NCI-H1092 treated with DMSO at 0.1 percent for 48 hours (cell line): ENCODE results near the gene PARP15.
"Not testable (repeated sequence)": the region's sequence is repeated elsewhere in the genome, so short reads cannot be mapped to it uniquely, and the experiment has no call there.

Experiments used
- DNase-seq: peaks from one replicate; lab custom pipeline; 2025; lab: John Stamatoyannopoulos, UW

Gene PARP15

DNA sequence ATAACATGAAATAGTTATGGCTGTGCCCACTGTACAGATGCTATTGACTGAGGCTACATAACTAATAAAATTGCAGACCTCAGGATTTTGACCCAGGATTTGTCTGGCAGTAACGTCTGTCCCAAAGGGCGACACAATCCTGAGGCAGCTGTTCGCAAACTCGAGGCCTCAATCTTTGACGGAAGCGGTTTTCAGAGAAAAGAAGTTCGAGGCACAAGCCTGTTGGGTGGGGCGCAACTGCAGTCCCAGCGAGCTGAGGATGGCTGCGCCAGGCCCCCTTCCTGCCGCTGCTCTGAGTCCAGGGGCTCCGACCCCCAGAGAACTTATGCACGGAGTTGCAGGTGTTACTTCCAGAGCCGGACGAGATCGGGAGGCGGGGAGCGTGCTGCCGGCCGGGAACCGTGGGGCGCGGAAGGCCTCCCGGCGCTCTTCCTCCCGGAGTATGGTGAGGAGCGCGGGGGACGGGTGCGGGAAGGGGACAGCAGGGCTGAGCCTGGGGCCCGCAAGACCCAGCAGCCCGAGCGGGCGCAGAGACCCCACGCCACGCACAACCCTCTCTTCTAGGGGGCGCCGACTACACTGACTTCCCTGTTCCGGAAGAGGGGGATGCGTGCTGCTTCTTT, at the start of gene PARP15:
Gene PARP15 (plus strand): TSS at position 242 of the 623 bp plus-strand sequence. CDS start 18 bp downstream, at position 260.
- no peak for DNase-seq

DNA sequence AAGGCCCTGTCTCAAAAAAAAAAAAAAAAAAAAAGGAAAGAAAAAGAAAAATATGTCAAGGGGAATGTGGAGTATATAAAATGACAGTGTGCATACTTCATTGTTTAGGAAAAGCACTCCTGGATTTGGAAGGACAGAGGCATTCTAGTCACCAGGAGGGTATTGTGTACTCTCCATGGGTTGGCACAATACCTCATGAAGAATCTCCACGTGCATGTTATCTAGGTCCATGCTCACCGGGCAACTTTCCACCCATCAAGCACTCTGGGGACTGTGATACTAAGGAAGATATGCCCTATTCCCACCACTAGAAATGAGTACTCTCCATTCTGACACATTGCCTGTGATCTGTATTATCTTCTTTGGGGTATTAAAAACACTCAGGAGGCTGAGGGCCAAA, 47.3 kb upstream of the PARP15 start:
- no peak for DNase-seq

DNA sequence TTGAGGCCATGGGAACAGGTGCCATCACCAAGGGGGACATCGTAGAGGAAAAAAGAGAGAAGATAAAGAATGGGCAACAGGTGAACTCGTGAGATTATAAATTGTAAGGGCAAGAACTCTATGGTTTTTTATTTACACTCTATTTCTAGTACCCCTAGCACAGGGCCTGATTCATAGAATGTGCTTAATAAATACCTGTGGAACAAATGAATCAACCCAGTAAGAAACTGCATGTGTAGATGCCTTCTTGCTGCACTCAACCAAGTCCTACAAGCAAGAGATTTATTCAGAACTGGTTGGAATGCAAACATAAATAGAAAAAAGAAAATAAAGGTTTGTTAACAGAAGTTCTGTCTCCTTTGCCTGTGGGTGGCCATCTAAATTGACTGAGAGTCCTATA, 44.0 kb upstream of the PARP15 start:
- DNase-seq: no peak

DNA sequence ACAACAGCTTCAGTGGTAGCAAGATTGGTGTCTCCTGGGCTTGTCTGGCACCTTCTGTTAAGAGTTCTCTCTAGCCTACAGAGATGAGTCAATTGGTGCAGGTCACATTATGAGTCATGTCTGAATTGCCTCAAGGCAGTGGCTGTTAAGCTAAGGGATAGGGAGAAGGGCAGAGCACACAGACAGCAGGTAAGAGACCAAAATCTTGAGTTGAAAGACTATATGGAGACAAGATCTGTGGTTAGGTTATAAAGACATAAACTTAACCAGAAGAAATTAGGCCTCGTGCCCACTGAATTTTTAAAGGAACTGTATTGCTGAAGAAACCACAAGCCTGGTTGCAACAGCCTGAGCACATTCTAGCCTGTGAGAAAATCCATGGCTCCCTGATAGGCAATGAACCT, 43.5 kb upstream of the PARP15 start:
- DNase-seq: no peak

DNA sequence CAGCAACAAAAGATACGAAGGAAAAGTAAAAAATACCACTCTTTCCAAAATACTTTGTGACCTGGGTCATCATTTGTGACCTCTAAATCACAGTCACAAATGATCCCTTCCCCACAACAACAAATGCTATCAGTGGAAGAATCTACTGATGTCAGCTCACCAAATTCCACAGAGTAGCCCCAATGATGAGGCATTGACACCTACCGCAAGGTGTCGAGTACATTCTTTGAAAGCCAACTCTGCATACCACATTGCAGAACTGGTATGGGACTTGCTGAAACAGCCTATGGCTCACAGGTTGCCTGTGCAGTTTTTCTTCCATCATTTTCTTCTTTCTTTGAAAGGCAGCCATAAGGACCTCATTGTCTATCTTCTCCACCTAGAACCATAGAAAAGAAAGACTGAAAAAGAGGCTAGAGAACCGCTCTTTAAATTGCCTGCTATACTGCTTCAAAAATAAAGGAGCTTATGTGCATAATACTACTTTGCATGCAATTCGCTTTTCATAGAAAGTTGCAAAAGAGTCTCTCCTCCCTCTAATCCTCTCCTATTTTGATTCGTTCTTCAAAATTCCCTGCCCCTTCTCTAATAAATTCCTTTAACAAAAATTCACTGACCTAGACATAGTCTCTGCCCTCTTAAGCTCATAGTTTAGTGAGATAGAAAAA, 41.4 kb upstream of the PARP15 start:
- DNase-seq: no peak

DNA sequence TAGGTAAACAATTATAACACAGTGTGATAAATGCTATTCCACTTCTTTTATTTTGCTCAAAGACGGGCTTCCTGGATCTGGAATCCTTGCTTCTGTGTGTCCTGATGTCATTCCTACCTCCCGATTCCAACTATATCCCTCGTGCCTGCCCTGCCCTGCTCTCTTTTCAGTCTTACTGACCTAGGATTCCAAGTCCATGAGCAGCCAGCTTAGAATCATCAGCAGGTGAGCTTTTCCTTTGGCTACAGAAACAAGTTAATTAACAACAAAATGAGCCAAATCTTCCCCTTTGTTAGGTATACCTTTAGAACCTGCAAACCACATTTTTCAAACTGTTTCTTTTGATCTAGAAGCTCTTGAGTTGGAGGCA, 40.8 kb upstream of the PARP15 start:
- no peak for DNase-seq

DNA sequence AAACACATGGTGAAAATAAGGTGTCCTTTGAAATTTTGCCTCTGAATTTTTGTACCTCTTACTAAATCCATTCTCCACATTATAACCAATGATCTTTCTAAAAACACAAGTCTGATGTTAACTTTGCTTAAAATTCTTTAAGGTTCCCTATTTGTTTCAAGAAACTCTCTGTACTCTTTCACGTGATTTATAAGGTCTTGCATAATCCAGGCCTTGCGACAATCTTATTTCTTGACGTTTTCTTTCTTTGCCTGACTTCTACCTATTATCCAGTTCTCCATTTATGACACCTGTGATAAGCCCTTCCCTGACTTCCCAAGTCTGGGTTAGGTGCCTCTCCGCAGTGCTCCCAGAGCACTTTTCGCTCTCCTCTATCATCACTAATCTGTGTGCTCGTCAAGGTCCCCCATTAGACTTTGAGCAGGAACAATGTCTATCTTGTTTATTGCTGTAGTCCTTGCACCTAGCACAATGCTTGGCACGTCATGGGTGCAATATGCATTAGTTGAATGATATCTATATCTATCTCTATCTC, 38.4 kb upstream of the PARP15 start:
- DNase-seq: no peak

DNA sequence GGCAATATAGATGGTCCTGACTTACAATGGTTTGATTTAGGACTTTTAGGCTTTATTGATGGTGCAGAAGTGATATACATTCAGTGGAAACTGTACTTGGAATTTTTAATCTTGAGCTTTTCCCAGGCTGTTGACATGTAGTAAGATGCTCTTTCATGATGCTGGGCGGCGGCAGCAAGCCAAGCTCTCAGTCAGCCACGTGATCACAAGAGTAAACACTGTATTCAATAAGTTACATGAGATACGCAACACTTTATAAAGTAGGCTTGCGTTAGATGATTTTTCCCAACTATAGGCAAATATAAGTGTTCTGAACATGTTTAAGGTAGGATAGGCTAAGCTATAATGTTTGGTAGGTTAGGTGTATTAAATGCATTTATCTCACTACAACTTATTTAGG, 31.3 kb upstream of the PARP15 start:
- no peak for DNase-seq

DNA sequence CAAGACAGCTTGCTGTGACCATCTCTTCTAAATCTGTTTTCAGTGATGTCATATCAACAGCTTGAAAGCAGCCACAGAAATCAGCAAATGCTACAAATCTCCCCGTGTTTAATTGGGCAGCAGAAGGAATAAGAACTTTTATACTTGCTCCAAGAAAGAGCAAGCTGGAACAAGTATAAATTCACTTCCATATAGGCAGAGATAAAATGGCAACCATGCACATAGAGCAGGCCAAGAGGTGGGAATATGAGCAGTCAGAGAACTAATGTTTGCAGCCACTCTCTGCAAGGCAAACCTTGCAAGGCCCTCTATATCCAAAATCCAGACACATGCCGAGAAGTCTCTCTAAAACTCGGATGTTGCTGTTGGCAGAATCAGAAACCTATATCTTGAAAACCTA, 29.4 kb upstream of the PARP15 start:
- DNase-seq: no peak

DNA sequence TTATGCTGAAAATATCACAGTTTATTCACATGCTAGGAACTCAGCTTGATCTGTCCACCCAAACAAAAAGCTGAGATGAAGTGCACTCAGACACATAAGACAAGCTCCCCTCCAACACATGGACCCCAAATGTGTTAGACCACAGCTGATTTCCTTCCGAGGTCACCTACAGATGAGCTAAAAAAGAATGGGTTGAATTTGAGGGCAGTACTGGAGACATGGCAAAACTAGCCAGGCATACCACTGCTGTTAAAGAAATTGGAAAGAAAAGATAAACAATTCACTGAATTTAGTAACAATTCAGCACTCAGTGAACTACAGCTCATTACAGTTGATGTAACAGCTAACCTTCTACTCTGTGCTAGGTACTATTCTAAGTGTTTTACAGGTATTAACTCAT, 28.8 kb upstream of the PARP15 start:
- no peak for DNase-seq

DNA sequence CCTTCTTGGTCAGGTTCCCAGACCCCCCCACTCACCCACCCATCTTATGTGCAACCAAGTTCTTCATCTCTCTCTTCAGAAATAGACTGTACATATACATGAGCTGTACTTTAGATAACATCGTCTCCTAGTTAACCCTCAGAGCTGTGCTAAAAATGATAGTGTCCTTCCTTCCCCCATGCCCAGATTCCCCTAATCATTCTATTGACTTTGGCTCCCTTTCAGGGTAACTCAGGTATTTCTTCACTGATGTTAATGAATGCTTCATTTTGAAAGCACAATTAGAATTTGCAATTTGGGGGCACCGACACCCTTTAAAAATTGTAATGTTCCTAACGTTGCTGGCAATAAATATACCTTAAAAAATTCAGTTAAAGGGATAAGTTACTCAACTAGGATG, 24.3 kb upstream of the PARP15 start:
- no peak for DNase-seq

DNA sequence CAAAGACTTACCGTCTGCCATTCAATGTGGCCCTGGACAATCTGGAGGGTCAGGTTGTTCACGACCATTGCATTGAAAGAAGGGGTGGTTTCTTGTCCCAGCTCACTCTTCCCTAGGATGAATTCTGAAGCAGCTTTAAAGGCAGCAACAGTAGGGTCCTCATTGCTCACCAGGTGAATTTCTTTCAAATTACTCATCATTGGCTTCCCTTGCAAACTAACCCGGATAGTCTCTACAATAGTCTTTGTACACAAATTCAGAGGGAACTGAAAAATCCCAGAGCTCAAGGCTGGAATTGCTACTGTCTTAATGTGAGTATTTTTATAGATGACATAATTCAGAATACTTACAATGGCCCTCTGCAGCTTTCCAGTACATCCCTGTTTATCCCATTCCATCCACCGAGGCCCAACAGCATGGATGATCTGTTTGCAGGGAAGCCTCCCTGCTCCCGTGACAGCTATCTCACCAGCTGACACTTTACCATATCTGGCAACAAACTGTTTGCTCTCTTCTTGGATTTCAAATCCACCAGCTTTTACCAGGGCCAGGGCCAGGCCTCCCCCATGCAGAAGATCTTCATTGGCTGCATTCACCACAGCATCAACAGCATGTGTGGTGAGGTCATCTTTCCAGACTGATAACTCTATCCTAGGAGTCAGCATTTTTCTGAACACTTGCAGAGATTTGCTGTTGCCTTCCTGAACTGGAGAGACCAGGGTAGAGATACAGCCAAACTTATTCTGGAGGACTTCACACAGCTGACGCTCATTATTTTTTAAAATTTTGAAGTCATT, 22.0 kb upstream of the PARP15 start:
- DNase-seq: no peak

DNA sequence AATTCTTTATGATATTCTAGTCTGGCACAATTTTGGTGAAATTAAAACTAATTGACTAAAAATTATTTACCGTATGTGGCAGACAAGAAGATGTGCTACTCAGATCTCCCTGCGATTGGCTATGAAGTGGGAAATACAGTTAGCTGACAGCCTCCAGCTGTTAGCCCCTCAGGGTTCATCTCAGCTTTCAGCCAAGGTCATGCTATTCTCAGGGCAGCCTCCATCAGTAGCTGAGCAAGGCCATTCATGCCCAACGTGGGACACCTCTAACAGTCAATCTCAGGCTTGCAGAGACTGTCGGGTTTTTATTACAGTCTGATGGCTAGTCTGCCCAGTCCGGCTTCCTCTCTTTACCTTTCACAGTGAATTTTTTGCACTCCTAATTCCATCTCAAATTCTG, 20.1 kb upstream of the PARP15 start:
- no peak for DNase-seq

DNA sequence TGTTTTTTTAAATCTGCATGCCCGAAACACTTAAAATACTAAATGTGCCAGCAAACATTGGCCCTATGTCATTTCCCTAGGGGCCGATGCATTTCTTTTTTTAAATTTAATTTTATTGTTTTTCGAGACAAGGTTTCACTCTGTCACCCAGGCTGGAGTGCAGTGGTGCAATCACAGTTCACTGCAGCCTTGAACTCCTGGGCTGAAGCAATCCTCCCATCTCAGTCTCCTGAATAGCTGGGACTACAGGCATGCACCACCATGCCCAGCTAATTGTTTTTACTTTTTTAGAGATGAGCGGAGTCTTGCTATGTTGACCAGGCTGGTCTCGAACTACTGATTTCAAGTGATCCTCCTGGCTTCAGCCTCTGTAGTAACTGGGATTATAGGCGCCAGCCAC, 18.8 kb upstream of the PARP15 start:
- DNase-seq: no peak

DNA sequence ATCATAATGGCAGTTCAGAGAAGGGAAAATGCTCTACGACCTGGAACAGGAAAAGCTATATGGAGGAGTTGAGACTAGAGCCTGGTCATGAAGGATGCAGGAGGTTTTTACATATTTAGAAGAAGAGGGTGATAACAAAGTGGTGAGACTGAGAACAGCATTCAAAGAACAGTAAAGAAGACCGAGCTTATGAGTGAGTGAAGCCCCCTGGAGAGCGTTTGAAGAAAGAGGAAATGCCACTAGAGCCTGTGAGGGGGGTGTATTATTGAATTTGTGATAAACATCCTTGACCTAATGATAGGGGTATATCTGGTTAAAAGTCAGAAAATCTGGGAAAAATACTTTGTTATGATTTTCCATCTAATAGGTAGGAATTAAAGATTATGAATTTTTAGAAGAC, 17.5 kb upstream of the PARP15 start:
- no peak for DNase-seq

DNA sequence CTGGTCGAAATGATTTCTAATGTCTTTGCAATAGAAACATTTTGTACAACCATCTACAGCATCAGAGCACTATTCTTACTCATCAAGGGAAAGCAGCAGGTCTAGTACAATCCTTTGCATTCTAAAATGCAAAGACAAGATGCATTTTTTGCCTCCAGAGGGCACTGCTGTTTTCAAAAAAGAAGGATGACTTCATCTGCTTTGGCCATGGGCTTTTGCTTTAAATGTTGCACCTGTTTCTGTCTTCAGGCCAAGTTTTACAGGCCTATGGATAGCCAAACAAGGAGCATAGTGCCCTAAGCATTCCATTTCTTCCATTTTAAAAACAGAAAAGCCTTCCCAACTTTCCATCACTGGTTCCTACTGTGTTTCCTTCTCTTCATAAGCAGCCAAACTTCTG, 16.8 kb upstream of the PARP15 start:
- DNase-seq: peak; percentile 48

DNA sequence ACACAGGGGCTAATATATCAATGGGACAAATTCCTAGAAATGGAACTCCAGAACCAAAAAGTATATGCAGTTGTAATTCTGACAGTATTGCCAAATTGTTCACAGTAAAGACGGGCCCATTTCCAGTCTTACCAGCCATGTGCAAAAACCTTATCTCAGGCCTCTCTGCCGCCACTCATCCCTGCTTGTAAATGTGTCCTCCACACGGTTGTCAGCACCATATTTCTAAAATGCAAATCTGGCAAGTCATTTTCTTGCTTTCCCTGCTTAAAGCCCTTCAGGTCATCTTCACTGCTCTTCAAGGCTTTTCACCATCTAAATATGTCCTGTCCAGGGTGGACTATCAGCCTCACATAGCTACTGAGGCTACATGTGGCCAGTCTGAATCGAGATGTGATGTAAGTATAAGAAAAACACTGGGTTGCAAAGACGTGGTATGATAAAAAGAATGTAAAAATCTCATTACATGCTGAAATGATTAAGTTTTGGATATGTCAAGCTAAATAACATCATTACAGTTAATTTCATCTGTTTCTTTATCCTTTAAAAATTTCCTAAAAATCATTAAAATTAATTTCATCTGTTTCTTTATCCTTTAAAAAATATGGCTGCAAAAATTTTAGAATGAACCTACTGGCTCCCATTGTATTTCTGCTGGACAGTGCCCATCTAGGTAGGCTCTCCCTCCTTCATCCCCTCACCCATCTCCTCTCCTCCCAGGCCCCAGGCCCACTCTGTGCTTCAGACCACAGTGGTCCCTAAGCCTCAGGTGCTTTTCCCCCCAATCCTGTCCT, 14.3 kb upstream of the PARP15 start:
- DNase-seq: no peak

DNA sequence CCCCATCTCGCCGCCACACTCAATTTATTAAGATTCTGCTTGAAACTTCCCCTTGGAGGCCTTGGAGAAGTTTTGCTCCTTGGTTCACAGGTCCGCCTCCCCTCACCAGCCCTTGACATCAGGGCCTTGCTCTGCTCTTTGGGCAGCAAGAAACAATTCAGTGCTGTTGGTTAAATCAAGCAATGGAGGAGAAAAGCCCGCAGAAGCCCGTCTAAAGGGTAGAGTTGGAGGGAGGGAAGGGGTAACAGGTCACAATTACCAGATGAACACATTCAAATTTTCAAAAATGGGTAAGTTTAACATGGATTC, 13.8 kb upstream of the PARP15 start:
- no peak for DNase-seq

DNA sequence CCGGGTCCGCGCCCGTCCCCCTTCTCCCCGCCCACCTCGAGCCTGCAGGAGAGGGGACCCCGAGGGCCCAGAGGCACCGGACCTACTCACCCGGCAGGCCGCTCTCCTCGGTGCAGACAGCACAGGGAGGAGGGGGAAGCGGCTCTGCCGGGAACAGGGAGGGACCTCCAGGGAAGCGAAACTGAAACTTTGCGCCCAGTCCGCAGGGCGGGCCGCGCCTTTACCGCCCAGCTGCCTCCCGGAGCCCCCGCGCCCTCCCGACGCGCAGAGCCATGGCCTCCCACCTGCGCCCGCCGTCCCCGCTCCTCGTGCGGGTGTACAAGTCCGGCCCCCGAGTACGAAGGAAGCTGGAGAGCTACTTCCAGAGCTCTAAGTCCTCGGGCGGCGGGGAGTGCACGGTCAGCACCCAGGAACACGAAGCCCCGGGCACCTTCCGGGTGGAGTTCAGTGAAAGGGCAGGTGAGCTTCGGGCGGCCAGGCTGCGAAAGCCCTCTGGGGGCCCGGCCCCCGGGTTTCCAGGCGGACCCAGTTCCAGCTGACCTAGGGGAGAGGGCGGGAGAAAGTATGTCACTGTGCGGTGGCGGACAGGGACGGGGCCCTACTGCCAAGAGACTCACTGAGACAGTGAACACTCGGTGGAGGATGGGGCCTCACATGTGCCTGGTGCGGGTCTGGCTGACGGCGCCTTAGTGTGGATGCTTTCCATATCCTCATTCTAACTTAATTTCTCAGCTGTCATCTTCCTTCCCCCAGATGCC, 13.1 kb upstream of the PARP15 start, which contains the start of the genes DTX3L and PARP9:
Gene DTX3L (plus strand): TSS at position 184 of the 758 bp plus-strand sequence. CDS start 89 bp downstream, at position 273.
Gene PARP9 (minus strand): TSS at position 146 of the 758 bp plus-strand sequence. CDS start 4,680 bp downstream, outside the sequence.
- DNase-seq: peak; percentile 62

DNA sequence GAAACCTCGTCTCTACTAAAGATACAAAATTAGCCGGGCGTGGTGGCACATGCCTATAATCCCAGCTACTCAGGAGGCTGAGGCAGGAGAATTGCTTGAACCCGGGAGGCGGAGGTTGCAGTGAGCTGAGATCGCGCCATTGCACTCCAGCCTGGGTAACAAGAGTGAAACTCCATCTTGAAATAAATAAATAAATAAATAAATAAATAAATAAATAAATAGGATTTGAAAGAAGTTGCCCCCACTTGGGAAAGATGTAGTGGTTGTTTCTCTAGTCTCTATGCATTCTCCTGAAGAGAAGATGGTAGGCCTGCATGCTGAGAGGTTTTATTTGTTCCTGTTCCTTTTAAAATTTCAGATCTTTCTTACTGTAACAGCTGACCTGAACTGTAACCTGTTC, 9.3 kb upstream of the PARP15 start:
- not testable (repeated sequence) for DNase-seq

DNA sequence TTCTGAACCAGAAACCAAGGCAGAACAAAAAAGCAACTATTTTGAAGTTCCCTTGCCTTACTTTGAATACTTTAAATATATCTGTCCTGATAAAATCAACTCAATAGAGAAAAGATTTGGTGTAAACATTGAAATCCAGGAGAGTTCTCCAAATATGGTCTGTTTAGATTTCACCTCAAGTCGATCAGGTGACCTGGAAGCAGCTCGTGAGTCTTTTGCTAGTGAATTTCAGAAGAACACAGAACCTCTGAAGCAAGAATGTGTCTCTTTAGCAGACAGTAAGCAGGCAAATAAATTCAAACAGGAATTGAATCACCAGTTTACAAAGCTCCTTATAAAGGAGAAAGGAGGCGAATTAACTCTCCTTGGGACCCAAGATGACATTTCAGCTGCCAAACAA, 8.7 kb upstream of the PARP15 start:
- DNase-seq: no peak
